ENCODE results near the gene RXFP1.

GRCh38 chr4:158605393-158605792 lies 83.7 kb downstream of the RXFP1 start:
- TF ChIP-seq TCF12 (IDR thresholded peaks at IDR 0.05) (no peak), POLR2AphosphoS5 (IDR thresholded peaks at IDR 0.05; ENCODE audit: low read depth, low read length) (no peak)

Measured in SK-N-SH (cell line).